Measurements from ENCODE around the gene CTIF. TPM values are rescaled to one million over a fixed set of nuclear protein-coding genes. Genes with fewer than 3 reads are reported as not detected.

Gene CTIF
- total RNA-seq, 1 donor from 2014 or later, result 48.5 TPM

DNA sequence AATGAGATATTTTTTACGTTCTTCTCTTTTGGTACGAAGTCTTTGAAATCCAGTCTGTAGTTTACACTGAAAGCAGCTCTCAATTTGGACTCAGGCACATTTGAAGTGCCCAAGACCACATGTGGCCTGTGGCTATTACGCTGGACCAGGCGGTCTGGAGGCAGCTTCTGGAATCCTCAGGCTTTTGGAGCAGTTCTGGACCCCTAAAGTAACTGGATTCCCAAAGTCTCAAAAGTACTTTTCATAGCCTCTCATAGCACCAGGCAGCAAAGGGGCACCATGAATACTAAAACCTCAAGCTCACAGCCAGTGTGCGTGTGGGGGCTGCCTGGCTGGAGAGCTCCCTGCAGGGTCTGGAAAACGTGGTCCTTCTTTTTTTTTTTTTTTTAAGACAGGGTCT is 293.0 kb downstream of the CTIF start:
- peaks cover 3% of the 10 kb centered on the region for H3K36me3 Mint-ChIP-seq
- H3K4me3 Mint-ChIP-seq, result no peak overlapping the region
- DNase-seq (ENCODE audit: extremely low spot score, unreplicated experiment), result peak; percentile 32
- no peak overlapping the region for H3K27ac Mint-ChIP-seq
- peaks cover 66% of the 10 kb centered on the region for H3K4me1 Mint-ChIP-seq (ENCODE audit: unreplicated experiment)
- no peaks in the 10 kb centered on the region for H3K9me3 Mint-ChIP-seq
- no peaks in the 10 kb centered on the region for H3K27me3 Mint-ChIP-seq
- TF ChIP-seq CTCF (conservative IDR thresholded peaks at IDR 0.05), result no peak

GRCh38 chr18:48832938-48833700 is 294.3 kb downstream of the CTIF start:
- Mint-ChIP-seq H3K4me3 (no peak overlapping the region), H3K27ac (no peak overlapping the region), H3K36me3 (peaks cover 3% of the 10 kb centered on the region), H3K9me3 (no peaks in the 10 kb centered on the region), H3K27me3 (no peaks in the 10 kb centered on the region), H3K4me1 (ENCODE audit: unreplicated experiment) (peaks cover 58% of the 10 kb centered on the region)
- TF ChIP-seq CTCF (conservative IDR thresholded peaks at IDR 0.05), result no peak
- DNase-seq (ENCODE audit: extremely low spot score, unreplicated experiment), result peak; percentile 64

GRCh38 chr18:48833701-48834412 is 295.0 kb downstream of the CTIF start:
- H3K4me1 Mint-ChIP-seq (ENCODE audit: unreplicated experiment), result peaks cover 58% of the 10 kb centered on the region
- peak overlapping the region; percentile 73 for H3K4me3 Mint-ChIP-seq
- TF ChIP-seq CTCF (conservative IDR thresholded peaks at IDR 0.05), result no peak
- no peak overlapping the region for H3K27ac Mint-ChIP-seq
- H3K9me3 Mint-ChIP-seq, result no peaks in the 10 kb centered on the region
- H3K27me3 Mint-ChIP-seq, result no peaks in the 10 kb centered on the region
- peak; percentile 48 for DNase-seq (ENCODE audit: extremely low spot score, unreplicated experiment)
- peaks cover 3% of the 10 kb centered on the region for H3K36me3 Mint-ChIP-seq

GRCh38 chr18:48834413-48835031 is 295.7 kb downstream of the CTIF start:
- Mint-ChIP-seq H3K9me3 (no peaks in the 10 kb centered on the region), H3K4me1 (ENCODE audit: unreplicated experiment) (peaks cover 59% of the 10 kb centered on the region), H3K4me3 (peak overlapping the region; percentile 9), H3K27ac (peak overlapping the region; percentile 29), H3K36me3 (peaks cover 3% of the 10 kb centered on the region), H3K27me3 (no peaks in the 10 kb centered on the region)
- no peak for TF ChIP-seq CTCF (conservative IDR thresholded peaks at IDR 0.05)
- DNase-seq (ENCODE audit: extremely low spot score, unreplicated experiment), result peak; percentile 48

- Mint-ChIP-seq H3K27me3 (no peaks in the 10 kb centered on the region), H3K4me3 (no peak overlapping the region), H3K27ac (no peak overlapping the region), H3K4me1 (ENCODE audit: unreplicated experiment) (peaks cover 59% of the 10 kb centered on the region), H3K36me3 (peaks cover 3% of the 10 kb centered on the region), H3K9me3 (no peaks in the 10 kb centered on the region)
- no peak for TF ChIP-seq CTCF (conservative IDR thresholded peaks at IDR 0.05)
- no peak for DNase-seq (ENCODE audit: extremely low spot score, unreplicated experiment)
Observed at GRCh38 chr18:48835119-48835518, 296.3 kb downstream of the CTIF start.
